Middle frontal gyrus (tissue), 1 donor: Measurements from ENCODE around the gene ANKRD10.

ENCODE experiments used
- DNase-seq: peaks from one replicate; pipeline ENCODE4 v3.0.0-alpha.2; 2015; ENCODE audit warnings: low spot score; ENCODE audit errors: extremely low spot score

The ANKRD10 gene

GRCh38 chr13:110885966-110886869, 28.7 kb downstream of the ANKRD10 start:
- DNase-seq = no peak

GRCh38 chr13:110885516-110885915, 29.4 kb downstream of the ANKRD10 start:
- DNase-seq = no peak

- no peak for DNase-seq
These were observed 30.4 kb downstream of the ANKRD10 start for GRCh38 chr13:110884517-110884916.

GRCh38 chr13:110883542-110883941, 31.3 kb downstream of the ANKRD10 start:
- DNase-seq = no peak

GRCh38 chr13:110882972-110883371, 31.9 kb downstream of the ANKRD10 start:
- no peak for DNase-seq

GRCh38 chr13:110881839-110882627, 32.8 kb downstream of the ANKRD10 start:
- DNase-seq = no peak

- DNase-seq = no peak
These were observed 34.2 kb downstream of the ANKRD10 start for GRCh38 chr13:110880627-110881026.

GRCh38 chr13:110879482-110879881, 35.4 kb downstream of the ANKRD10 start:
- DNase-seq = no peak

- DNase-seq = no peak
These were observed 37.1 kb downstream of the ANKRD10 start for GRCh38 chr13:110877737-110878258.

- DNase-seq = no peak
These were observed 38.3 kb downstream of the ANKRD10 start for GRCh38 chr13:110876609-110877008.

GRCh38 chr13:110875241-110875640, 39.6 kb downstream of the ANKRD10 start:
- no peak for DNase-seq

GRCh38 chr13:110874508-110874960, 40.3 kb downstream of the ANKRD10 start:
- DNase-seq = no peak

GRCh38 chr13:110873639-110874507, 41.0 kb downstream of the ANKRD10 start:
- no peak for DNase-seq

- no peak for DNase-seq
These were observed 41.9 kb downstream of the ANKRD10 start for GRCh38 chr13:110872768-110873638.

GRCh38 chr13:110872034-110872767, 42.7 kb downstream of the ANKRD10 start:
- no peak for DNase-seq

- DNase-seq = no peak
These were observed 44.8 kb downstream of the ANKRD10 start for GRCh38 chr13:110869805-110870706.

GRCh38 chr13:110869231-110869804, 45.6 kb downstream of the ANKRD10 start:
- no peak for DNase-seq

- no peak for DNase-seq
These were observed 46.1 kb downstream of the ANKRD10 start for GRCh38 chr13:110868720-110869119.
